ENCODE data around the gene TRMT1L.

The TRMT1L gene

GRCh38 chr1:185137896-185138545, 18.7 kb downstream of the TRMT1L start:
- in situ Hi-C loops (cut with MboI; ENCODE audit: low sequenced_read_pairs) = no loop called here

DNA sequence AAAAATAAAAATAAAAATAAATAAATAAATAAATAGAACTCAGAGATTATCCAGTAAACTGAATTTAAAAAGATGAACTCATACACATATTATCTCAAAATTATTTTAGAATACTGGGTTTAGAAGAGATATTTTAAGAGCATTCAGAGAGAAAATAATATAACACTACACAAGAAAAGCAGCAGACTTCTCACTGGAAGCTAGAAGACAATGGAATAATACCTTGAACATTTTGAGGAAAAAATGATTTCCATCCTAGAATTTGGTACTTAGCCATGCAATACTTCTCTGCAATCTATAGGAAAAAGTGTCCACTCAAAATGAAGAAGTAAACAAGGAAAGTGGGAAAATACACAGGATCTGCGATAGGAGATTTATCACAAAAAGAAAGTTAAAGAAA, 24.2 kb downstream of the TRMT1L start:
- in situ Hi-C loops (cut with MboI; ENCODE audit: low sequenced_read_pairs) = no loop called here

DNA sequence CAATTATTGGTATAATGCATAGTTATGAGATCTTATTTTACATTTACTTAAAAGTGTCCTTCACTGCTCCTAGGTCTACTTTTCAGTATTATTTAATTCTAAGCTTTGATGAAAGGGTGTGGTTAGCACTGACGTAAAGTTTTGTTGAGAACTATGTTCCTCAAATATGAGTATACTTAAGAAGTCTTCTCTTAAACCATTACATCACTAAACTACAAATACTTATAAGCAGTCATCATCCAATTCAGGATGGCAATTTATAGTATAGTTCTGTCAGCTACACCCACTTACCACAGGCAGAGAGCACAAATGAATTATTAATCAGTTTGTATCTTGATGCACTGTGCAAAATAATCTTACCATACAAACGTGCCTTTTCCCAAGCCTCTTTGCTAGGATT, 27.0 kb downstream of the TRMT1L start:
- in situ Hi-C loops (cut with MboI; ENCODE audit: low sequenced_read_pairs) = no loop called here

DNA sequence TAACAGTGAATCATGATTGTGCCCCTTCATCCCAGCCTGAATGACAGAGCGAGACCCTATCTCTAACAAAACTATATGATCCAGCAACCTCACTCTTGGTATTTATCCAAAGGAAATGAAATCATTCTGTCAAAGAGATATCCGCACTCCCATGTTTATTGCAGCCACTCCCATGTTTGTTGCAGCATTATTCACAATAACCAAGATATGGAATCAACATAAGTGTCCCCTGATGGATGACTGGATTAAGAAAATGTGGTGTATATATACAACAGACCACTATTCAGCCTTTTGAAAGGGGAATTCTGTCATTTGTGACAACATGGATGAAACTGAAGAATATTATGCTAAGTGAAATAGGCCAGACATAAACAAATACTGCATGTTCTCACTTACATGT, 44.4 kb downstream of the TRMT1L start:
- in situ Hi-C loops (cut with MboI; ENCODE audit: low sequenced_read_pairs) = no loop called here

DNA sequence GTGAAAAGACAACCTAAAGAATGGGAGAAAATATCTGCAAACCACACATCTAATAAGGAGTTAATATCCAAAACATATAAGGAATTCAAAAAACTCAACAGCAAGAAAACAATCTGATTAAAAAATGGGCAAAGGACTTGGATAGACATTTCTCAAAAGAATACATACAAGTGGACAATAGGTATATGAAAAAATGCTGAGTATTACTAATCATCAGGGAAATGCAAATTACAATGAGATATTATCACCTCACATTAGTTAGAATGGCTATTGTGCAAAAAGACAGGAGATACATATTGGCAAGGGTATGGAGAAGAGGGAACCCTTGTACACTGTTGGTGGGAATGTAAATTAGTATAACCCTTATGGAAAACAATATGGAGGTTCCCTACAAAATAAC, 44.9 kb downstream of the TRMT1L start:
- in situ Hi-C loops (cut with MboI; ENCODE audit: low sequenced_read_pairs) = no loop called here

DNA sequence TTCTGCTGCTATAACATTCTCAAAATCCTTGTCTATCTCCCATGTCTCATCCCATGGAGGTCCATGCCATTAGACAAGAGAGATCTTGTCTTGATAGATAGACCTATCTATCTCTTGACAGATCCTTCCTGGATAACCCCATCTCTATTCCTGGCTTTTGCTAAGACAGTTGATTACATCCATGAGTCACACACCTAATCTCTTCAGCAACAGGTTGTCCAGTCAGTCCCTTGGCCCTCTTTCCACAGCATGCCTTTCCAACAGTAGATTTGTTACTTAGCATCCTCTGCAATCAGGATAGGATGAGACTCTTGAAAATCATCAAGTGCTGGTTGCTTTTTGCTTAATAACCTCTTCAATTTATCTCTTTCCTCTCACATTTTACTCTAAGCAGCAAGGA, 46.6 kb downstream of the TRMT1L start:
- in situ Hi-C loops (cut with MboI; ENCODE audit: low sequenced_read_pairs) = no loop called here

- in situ Hi-C loops (cut with MboI; ENCODE audit: low sequenced_read_pairs) = no loop called here
Observed at GRCh38 chr1:185108321-185108720, 48.4 kb downstream of the TRMT1L start.

DNA sequence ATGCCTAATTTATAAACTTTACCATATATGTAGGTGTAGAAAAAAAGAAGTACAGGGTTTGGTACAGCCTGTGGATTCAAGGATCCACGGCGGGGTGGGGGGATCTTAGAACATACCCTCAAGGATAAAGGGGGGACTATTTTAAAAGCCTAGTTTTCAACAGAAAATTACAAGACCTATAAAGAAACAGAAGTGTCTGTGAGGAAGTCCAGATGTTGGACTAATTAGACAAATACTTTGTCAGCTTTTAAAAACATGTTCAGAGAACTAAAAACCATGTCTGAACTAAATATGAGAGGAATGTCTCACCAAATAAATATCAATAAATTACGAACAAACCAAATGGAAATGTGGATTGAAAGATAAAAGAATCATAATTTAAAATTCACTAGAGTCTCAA, 51.6 kb downstream of the TRMT1L start:
- in situ Hi-C loops (cut with MboI; ENCODE audit: low sequenced_read_pairs) = no loop called here

GRCh38 chr1:185104083-185104482, 52.7 kb downstream of the TRMT1L start:
- in situ Hi-C loops (cut with MboI; ENCODE audit: low sequenced_read_pairs) = no loop called here

DNA sequence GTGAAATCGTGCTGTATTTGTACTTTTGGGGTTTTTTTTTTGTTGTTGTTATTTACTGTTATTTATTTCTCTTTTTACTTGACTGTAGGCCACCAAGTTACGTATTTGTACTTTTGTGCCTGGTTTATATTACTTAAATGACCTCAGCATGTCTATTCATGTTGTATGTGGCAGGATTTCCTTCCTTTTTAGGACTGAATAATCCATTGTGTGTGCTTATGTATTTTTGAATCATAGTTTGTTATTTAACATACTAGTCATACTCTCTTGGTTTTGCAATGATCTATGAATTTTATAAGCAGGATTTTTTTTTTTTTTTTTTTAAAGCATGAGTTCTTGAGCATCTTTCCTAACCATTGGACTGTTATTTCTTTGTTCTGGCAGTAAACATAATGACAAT, 60.2 kb downstream of the TRMT1L start:
- in situ Hi-C loops (cut with MboI; ENCODE audit: low sequenced_read_pairs) = no loop called here

GRCh38 chr1:185094761-185095160, 62.0 kb downstream of the TRMT1L start:
- in situ Hi-C loops (cut with MboI; ENCODE audit: low sequenced_read_pairs) = no loop called here

DNA sequence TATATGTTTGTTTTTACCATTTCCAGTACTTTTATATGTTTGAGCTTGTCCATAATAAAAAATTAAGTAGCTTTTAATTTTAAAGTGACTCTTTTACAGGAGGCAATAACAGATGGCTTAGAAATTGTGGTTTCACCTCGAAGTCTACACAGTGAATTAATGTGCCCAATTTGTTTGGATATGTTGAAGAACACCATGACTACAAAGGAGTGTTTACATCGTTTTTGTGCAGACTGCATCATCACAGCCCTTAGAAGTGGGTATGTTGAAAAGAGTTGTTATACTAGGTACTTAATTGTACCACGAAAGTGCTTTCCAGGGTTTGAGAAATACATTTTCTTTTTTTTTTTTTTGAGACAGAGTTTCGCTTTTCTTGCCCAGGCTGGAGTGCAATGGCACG, 65.3 kb downstream of the TRMT1L start:
- in situ Hi-C loops (cut with MboI; ENCODE audit: low sequenced_read_pairs) = no loop called here

- in situ Hi-C loops (cut with MboI; ENCODE audit: low sequenced_read_pairs) = no loop called here
Observed at GRCh38 chr1:185087746-185088145, 69.0 kb downstream of the TRMT1L start.

GRCh38 chr1:185087101-185087500, 69.7 kb downstream of the TRMT1L start:
- in situ Hi-C loops (cut with MboI; ENCODE audit: low sequenced_read_pairs) = no loop called here

GRCh38 chr1:185083818-185084217, 72.9 kb downstream of the TRMT1L start:
- in situ Hi-C loops (cut with MboI; ENCODE audit: low sequenced_read_pairs) = no loop called here

DNA sequence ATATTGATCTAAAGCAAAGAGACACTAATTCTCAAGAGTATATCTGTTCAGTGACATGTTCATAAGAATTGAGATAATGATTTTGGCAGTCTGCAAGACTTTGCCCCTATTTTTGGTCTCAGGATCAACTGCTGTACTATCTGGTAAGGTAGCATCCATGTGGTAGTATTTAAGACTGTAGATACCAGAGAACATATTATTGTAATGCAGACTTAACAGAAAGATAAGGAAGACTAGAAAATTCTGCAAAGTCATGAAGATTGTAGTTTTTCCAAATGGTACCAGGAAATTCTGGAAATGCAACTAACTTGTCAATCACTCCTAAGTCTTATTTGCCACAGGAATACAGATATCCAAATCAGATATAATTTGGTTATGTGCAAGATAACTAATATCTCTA, 76.3 kb downstream of the TRMT1L start:
- in situ Hi-C loops (cut with MboI; ENCODE audit: low sequenced_read_pairs) = no loop called here

- in situ Hi-C loops (cut with MboI; ENCODE audit: low sequenced_read_pairs) = no loop called here
Observed at GRCh38 chr1:185077374-185077773, 79.4 kb downstream of the TRMT1L start.

DNA sequence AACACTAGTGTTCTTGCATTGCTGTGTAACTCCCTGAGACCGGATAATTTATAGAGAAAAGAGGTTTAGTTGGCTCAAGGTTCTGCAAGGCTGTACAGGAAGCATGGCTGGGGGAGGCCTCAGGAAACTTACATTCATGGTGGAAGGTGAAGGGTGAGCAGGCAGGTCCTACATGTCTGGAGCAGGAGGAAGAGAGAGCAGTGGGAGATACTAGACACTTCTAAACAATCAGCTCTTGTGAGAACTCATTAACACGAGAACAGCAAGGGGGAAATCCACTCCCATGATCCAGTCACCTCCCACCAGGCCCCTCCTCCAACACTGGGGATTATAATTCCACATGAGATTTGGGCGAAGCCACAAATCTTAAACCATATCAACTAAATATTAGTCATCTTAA, 81.3 kb downstream of the TRMT1L start:
- in situ Hi-C loops (cut with MboI; ENCODE audit: low sequenced_read_pairs) = no loop called here

DNA sequence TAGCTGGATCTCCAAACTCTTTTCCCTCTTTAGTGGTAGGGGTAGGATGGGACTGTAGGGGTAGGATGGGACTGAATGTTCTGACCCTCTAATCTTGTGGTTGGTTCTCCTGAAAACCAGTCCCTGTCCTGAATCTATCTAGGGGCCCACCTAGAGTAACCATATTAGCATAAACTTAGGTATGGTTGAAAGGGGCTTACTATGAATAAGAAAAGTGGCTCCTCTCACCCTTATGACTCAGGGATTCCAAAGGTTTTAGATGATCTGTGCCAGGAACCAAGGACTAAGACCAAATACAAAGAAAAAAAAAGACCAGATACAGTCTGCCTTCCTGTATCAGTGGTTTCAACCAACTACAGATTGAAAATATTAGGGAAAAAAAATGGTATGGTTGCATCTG, 82.4 kb downstream of the TRMT1L start:
- in situ Hi-C loops (cut with MboI; ENCODE audit: low sequenced_read_pairs) = no loop called here

DNA sequence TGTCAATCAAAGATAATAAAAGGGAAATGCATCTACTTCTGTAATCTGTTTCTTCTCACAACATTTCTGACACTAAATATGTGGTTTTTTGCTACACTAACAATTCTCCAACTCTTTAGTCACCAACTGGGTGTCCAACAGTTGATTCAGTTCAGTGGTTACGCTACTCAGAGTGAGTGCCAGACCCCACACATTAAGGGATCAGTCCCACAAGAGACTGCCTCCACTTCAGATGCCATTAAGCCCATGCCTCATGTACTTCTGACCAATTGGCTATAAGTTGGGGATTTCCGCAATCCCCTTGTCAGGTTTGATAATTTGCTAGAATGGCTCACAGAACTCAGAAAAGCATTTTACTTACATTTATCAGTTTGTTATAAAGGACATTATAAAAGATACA, 83.0 kb downstream of the TRMT1L start:
- in situ Hi-C loops (cut with MboI; ENCODE audit: low sequenced_read_pairs) = no loop called here

- in situ Hi-C loops (cut with MboI; ENCODE audit: low sequenced_read_pairs) = no loop called here
Observed at GRCh38 chr1:185070051-185070450, 86.7 kb downstream of the TRMT1L start.

GRCh38 chr1:185069202-185069772, 87.5 kb downstream of the TRMT1L start:
- in situ Hi-C loops (cut with MboI; ENCODE audit: low sequenced_read_pairs) = no loop called here

GRCh38 chr1:185068341-185068740, 88.4 kb downstream of the TRMT1L start:
- in situ Hi-C loops (cut with MboI; ENCODE audit: low sequenced_read_pairs) = no loop called here
